Spleen (tissue), 7 donors: Measurements from ENCODE around the gene BRD2.

Experiments used
- POLR2A ChIP-seq, 3 donors: fragments of 450-650 bp; IDR thresholded peaks; one replicate each; pipeline ENCODE4 v1.5.1; 2017; ENCODE audit warnings: antibody characterized with exemption in 3 of 3, mild to moderate bottlenecking in 1 of 3
- TF ChIP-seq, protein P1 (sequence below), 11 experiments: fragments of 200-600 bp in 7 of 11; fragments of 450-650 bp in 4 of 11; sonication (generic) in 4 of 11; IDR thresholded peaks in 8 of 11; conservative IDR thresholded peaks in 3 of 11; 1 replicate in 7 of 11; 2 replicates in 4 of 11; pipeline versions ENCODE4 v1.4.0 to v1.8.0; 2016 to 2021; ENCODE audit warnings: antibody characterized with exemption in 11 of 11, inconsistent platforms in 4 of 11, mild to moderate bottlenecking in 1 of 11
- donor health status: DM: no; HTN: no; CAD: no; lungs with moderate emphysema.
- donor health status: DM: no; HTN: no; CAD: no.
- donor health status: DM: no; HTN: no; CAD: no.

DNA sequence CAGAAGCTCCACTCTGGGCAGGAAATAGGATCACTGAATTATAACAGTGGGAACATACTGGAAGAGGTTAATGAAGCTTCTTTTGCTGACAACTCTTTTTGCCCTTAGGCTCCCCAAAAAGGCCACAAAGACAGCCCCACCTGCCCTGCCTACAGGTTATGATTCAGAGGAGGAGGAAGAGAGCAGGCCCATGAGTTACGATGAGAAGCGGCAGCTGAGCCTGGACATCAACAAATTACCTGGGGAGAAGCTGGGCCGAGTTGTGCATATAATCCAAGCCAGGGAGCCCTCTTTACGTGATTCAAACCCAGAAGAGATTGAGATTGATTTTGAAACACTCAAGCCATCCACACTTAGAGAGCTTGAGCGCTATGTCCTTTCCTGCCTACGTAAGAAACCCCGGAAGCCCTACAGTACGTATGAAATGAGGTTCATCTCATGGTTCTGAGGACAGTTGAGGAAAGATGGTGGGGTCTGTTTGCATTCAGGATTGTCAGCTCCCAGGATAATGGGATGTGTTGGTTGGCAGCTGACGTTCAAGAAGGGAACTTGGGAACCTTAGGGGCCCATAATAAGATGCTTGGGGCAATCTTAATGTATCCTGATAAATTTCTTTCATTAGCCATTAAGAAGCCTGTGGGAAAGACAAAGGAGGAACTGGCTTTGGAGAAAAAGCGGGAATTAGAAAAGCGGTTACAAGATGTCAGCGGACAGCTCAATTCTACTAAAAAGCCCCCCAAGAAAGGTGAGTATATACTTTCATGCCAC lies 11.5 kb downstream of the BRD2 start:
- TF ChIP-seq POLR2A (IDR thresholded peaks at IDR 0.05): no peak
- TF ChIP-seq, protein P1, sequence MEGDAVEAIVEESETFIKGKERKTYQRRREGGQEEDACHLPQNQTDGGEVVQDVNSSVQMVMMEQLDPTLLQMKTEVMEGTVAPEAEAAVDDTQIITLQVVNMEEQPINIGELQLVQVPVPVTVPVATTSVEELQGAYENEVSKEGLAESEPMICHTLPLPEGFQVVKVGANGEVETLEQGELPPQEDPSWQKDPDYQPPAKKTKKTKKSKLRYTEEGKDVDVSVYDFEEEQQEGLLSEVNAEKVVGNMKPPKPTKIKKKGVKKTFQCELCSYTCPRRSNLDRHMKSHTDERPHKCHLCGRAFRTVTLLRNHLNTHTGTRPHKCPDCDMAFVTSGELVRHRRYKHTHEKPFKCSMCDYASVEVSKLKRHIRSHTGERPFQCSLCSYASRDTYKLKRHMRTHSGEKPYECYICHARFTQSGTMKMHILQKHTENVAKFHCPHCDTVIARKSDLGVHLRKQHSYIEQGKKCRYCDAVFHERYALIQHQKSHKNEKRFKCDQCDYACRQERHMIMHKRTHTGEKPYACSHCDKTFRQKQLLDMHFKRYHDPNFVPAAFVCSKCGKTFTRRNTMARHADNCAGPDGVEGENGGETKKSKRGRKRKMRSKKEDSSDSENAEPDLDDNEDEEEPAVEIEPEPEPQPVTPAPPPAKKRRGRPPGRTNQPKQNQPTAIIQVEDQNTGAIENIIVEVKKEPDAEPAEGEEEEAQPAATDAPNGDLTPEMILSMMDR (IDR thresholded peaks at IDR 0.05 in 8 of 11, conservative IDR thresholded peaks at IDR 0.05 in 3 of 11): no peak
